Measurements from ENCODE around the gene SIPA1L3. TPM values are rescaled to one million over a fixed set of nuclear protein-coding genes. Genes with fewer than 3 reads are reported as not detected.

Gene SIPA1L3
- total RNA-seq, 3 donors from 2014 or later: 93.6 to 173 (median 144) TPM

GRCh38 chr19:38015216-38015615 is 108.2 kb downstream of the SIPA1L3 start:
- ATAC-seq: no peak

DNA sequence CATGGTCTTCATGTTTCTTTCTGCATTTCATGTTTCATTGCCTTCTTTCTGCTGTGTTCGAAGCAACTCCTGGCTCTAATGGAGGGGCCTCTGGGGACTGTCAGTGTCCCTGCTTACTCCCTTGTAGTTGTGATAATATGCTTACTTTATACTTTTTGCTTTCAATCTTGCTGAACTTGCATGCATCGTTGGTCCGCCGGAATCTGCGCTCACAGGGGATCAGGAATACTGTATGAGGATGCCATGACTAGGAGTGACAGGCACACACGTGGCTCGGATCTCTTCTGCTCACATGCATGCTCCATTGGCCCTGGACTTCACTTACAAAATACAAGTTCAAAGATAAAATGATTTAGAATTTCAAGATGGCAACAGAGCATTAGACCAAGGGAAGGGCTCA is 108.8 kb downstream of the SIPA1L3 start:
- TF ChIP-seq, protein P1, sequence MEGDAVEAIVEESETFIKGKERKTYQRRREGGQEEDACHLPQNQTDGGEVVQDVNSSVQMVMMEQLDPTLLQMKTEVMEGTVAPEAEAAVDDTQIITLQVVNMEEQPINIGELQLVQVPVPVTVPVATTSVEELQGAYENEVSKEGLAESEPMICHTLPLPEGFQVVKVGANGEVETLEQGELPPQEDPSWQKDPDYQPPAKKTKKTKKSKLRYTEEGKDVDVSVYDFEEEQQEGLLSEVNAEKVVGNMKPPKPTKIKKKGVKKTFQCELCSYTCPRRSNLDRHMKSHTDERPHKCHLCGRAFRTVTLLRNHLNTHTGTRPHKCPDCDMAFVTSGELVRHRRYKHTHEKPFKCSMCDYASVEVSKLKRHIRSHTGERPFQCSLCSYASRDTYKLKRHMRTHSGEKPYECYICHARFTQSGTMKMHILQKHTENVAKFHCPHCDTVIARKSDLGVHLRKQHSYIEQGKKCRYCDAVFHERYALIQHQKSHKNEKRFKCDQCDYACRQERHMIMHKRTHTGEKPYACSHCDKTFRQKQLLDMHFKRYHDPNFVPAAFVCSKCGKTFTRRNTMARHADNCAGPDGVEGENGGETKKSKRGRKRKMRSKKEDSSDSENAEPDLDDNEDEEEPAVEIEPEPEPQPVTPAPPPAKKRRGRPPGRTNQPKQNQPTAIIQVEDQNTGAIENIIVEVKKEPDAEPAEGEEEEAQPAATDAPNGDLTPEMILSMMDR (IDR thresholded peaks at IDR 0.05): no peak
- ATAC-seq: no peak
- Histone ChIP-seq H3K9me3 (no peaks in the 10 kb centered on the region), H3K4me3 (no peak overlapping the region), H3K4me1 (ENCODE audit: low read depth) (no peaks in the 10 kb centered on the region), H3K36me3 (ENCODE audit: low read depth) (no peaks in the 10 kb centered on the region)
- DNase-seq: no peak
- intact Hi-C loops (cut with DNase I, micrococcal nuclease): no loop called here

More at GRCh38 chr19:38015216-38015615, 108.2 kb downstream of the SIPA1L3 start:
- Histone ChIP-seq H3K4me3 (no peak overlapping the region), H3K36me3 (ENCODE audit: low read depth) (no peaks in the 10 kb centered on the region), H3K4me1 (ENCODE audit: low read depth) (no peaks in the 10 kb centered on the region), H3K9me3 (no peaks in the 10 kb centered on the region)
- DNase-seq: no peak
- TF ChIP-seq, protein P1 (IDR thresholded peaks at IDR 0.05): no peak
- intact Hi-C loops (cut with DNase I, micrococcal nuclease): no loop called here

DNA sequence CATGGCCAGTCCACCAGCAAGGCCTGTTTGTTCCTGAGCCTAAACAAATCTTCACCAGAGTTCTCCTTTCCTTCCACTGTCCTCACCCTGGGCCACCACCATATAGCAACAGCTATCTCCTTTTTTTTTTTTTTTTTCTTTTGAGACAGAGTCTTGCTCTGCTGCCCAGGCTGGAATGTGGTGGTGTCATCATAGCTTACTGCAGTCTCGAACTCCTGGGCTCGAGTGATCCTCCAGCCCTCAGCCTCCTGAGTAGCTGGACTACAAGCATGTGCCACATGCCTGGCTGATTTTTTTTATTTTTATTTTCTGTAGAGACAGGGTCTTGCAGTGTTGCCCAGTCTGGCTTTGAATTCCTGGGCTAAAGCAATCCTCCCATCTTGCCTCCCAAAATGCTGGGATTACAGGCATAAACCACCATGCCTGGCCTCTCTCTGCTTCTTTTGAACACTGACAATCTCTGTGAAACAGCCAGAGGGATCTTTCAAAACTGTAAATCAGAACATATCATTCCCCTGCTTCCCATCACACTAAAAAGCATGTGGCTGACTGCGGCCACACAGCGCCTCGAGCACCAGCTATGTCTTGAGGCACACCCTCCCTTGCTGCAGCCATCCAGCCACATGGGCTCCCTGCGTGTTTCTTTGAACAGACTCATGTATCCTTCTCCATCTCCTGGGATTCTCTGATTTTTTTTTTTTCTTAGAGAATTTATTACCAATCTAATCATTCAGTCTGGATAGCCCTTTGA is 110.6 kb downstream of the SIPA1L3 start:
- DNase-seq (no peak), ATAC-seq (no peak)
- Histone ChIP-seq H3K4me1 (ENCODE audit: low read depth) (no peaks in the 10 kb centered on the region), H3K4me3 (no peak overlapping the region), H3K9me3 (no peaks in the 10 kb centered on the region), H3K36me3 (ENCODE audit: low read depth) (no peaks in the 10 kb centered on the region)
- intact Hi-C loops (cut with DNase I, micrococcal nuclease): no loop called here
- TF ChIP-seq, protein P1 (IDR thresholded peaks at IDR 0.05): no peak

DNA sequence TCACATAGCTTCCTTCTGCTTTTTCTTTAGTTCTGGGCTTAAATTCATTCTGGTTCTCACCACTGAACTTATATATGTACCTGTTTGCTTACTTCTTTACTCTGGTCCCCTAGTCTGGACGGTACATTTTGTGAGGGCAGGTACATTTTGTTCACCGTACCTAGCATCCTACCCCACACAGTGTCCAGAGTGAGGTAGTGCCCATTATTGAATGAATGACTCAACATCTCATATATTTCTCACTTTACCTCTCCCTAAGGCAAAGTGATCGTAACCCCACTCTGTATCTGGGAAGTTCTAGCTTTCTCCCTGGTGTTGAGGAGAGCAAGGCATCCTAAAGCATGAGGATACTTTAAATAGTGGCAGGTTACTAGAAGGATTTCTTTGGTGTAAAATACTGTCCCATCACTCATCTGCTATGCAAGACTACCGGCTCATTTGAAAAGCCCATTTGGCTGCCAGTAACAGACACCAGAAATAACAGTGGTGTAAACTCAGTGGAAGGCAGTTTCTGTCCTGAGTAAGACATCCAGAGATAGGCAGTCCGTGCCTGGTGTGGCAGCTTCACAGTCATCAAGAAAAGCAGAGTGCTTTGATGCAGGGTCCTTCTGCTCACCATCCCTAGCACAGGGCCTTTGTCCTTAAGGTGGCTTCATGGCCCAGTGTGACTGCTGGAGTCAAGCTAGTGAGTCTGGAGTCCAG is 111.8 kb downstream of the SIPA1L3 start:
- DNase-seq (no peak), ATAC-seq (no peak)
- Histone ChIP-seq H3K36me3 (ENCODE audit: low read depth) (no peaks in the 10 kb centered on the region), H3K4me1 (ENCODE audit: low read depth) (no peaks in the 10 kb centered on the region), H3K4me3 (no peak overlapping the region), H3K9me3 (no peaks in the 10 kb centered on the region)
- TF ChIP-seq, protein P1 (IDR thresholded peaks at IDR 0.05): no peak
- intact Hi-C loops (cut with DNase I, micrococcal nuclease): no loop called here

GRCh38 chr19:38019396-38019724 is 112.4 kb downstream of the SIPA1L3 start:
- no peaks in the 10 kb centered on the region for H3K36me3 ChIP-seq (ENCODE audit: low read depth)
- H3K4me1 ChIP-seq (ENCODE audit: low read depth): no peaks in the 10 kb centered on the region
- intact Hi-C loops (cut with DNase I, micrococcal nuclease): no loop called here
- H3K9me3 ChIP-seq: no peaks in the 10 kb centered on the region
- no peak for DNase-seq
- ATAC-seq: no peak
- H3K4me3 ChIP-seq: no peak overlapping the region
- TF ChIP-seq, protein P1 (IDR thresholded peaks at IDR 0.05): no peak
